Measurements from ENCODE around the gene HOTAIR. TPM values are rescaled to one million over a fixed set of nuclear protein-coding genes. Genes with fewer than 3 reads are reported as not detected.

HOTAIR gene
- total and polyA plus RNA-seq, 4 donors, result not detected

- Histone ChIP-seq H3K9ac (ENCODE audit: low read depth in 1 of 2, low read length in 2 of 2) (no peak overlapping the region), H3K4me3 (ENCODE audit: low read depth in 1 of 3, low read length in 3 of 3) (peak overlapping the region in 1 of 3 donors; percentile 14), H3K9me3 (ENCODE audit: control insufficient read depth in 4 of 4, low read length in 3 of 4) (peaks cover 0 to 5% (median 0%) of the 10 kb centered on the region in 4 donors), H3K4me1 (ENCODE audit: control insufficient read depth in 4 of 4, insufficient read depth in 4 of 4, low read length in 3 of 4) (peaks cover under 1 to 19% (median 11%) of the 10 kb centered on the region in 4 donors), H3K27me3 (ENCODE audit: control insufficient read depth in 4 of 4, insufficient read depth in 4 of 4, low read length in 3 of 4) (peaks cover 0 to 44% (median 24%) of the 10 kb centered on the region in 4 donors), H3K27ac (ENCODE audit: low read depth in 1 of 2, low read length in 2 of 2) (no peak overlapping the region), H3K36me3 (ENCODE audit: control insufficient read depth in 4 of 4, insufficient read depth in 3 of 4, low read depth in 1 of 4, low read length in 3 of 4) (no peaks in the 10 kb centered on the region)
- TF ChIP-seq EGR1 (IDR thresholded peaks at IDR 0.05; ENCODE audit: low read depth in 2 of 2), result no peak
- TF ChIP-seq RXRA (IDR thresholded peaks at IDR 0.05), result no peak
- 5% methylated on average over 51 of the region's 51 CpGs for WGBS
- no peak for DNase-seq (ENCODE audit: low spot score)
Observed at GRCh38 chr12:54009171-54010052, 34.7 kb upstream of the HOTAIR start.

- Histone ChIP-seq H3K4me1 (ENCODE audit: control insufficient read depth in 4 of 4, insufficient read depth in 4 of 4, low read length in 3 of 4) (peaks cover 0 to 15% (median 9%) of the 10 kb centered on the region in 4 donors), H3K4me3 (ENCODE audit: low read depth in 1 of 3, low read length in 3 of 3) (no peak overlapping the region), H3K36me3 (ENCODE audit: control insufficient read depth in 4 of 4, insufficient read depth in 3 of 4, low read depth in 1 of 4, low read length in 3 of 4) (no peaks in the 10 kb centered on the region), H3K27ac (ENCODE audit: low read depth in 1 of 2, low read length in 2 of 2) (no peak overlapping the region), H3K9me3 (ENCODE audit: control insufficient read depth in 4 of 4, low read length in 3 of 4) (peaks cover 0 to under 1% (median 0%) of the 10 kb centered on the region in 4 donors), H3K27me3 (ENCODE audit: control insufficient read depth in 4 of 4, insufficient read depth in 4 of 4, low read length in 3 of 4) (peaks cover 0 to 45% (median 18%) of the 10 kb centered on the region in 4 donors), H3K9ac (ENCODE audit: low read depth in 1 of 2, low read length in 2 of 2) (no peak overlapping the region)
- no peak for DNase-seq (ENCODE audit: low spot score)
- no peak for TF ChIP-seq CTCF (IDR thresholded peaks at IDR 0.05; ENCODE audit: low read depth, low read length, missing input control)
- WGBS, result 14% methylated on average over 2 of the region's 2 CpGs
Observed at GRCh38 chr12:54008260-54008552, 33.5 kb upstream of the HOTAIR start.

GRCh38 chr12:54007538-54008259 is 32.9 kb upstream of the HOTAIR start:
- Histone ChIP-seq H3K4me3 (ENCODE audit: low read depth in 1 of 3, low read length in 3 of 3) (no peak overlapping the region), H3K9ac (ENCODE audit: low read depth in 1 of 2, low read length in 2 of 2) (no peak overlapping the region), H3K36me3 (ENCODE audit: control insufficient read depth in 4 of 4, insufficient read depth in 3 of 4, low read depth in 1 of 4, low read length in 3 of 4) (no peaks in the 10 kb centered on the region), H3K9me3 (ENCODE audit: control insufficient read depth in 4 of 4, low read length in 3 of 4) (no peaks in the 10 kb centered on the region), H3K4me1 (ENCODE audit: control insufficient read depth in 4 of 4, insufficient read depth in 4 of 4, low read length in 3 of 4) (peaks cover 0 to 15% (median 9%) of the 10 kb centered on the region in 4 donors), H3K27me3 (ENCODE audit: control insufficient read depth in 4 of 4, insufficient read depth in 4 of 4, low read length in 3 of 4) (peaks cover 0 to 49% (median 15%) of the 10 kb centered on the region in 4 donors), H3K27ac (ENCODE audit: low read depth in 1 of 2, low read length in 2 of 2) (no peak overlapping the region)
- WGBS, result 33% methylated on average over 2 of the region's 2 CpGs
- no peak for DNase-seq (ENCODE audit: low spot score)
- TF ChIP-seq ATF3 (IDR thresholded peaks at IDR 0.05) (no peak), HNF4A (conservative IDR thresholded peaks at IDR 0.05) (no peak), JUND (IDR thresholded peaks at IDR 0.05) (no peak), REST (IDR thresholded peaks at IDR 0.05) (no peak), SP1 (IDR thresholded peaks at IDR 0.05) (no peak), RXRA (IDR thresholded peaks at IDR 0.05) (no peak), NR2F2 (IDR thresholded peaks at IDR 0.05) (no peak)
